ENCODE results near the gene MRPL36.
"Not testable (repeated sequence)": the region's sequence is repeated elsewhere in the genome, so short reads cannot be mapped to it uniquely, and the experiment has no call there.

MRPL36 gene

GRCh38 chr5:1831677-1832313 lies 32.2 kb upstream of the MRPL36 start:
- DNase-seq, result no peak

GRCh38 chr5:1831257-1831656 lies 31.6 kb upstream of the MRPL36 start:
- DNase-seq, result no peak

GRCh38 chr5:1830571-1831228 lies 31.1 kb upstream of the MRPL36 start:
- no peak for DNase-seq

GRCh38 chr5:1827886-1828397 lies 28.3 kb upstream of the MRPL36 start:
- no peak for DNase-seq

- DNase-seq, result no peak
These were observed 27.6 kb upstream of the MRPL36 start for GRCh38 chr5:1827025-1827885.

- DNase-seq, result no peak
These were observed 26.8 kb upstream of the MRPL36 start for GRCh38 chr5:1826235-1826980.

GRCh38 chr5:1824903-1825841 lies 25.5 kb upstream of the MRPL36 start:
- no peak for DNase-seq

- DNase-seq, result no peak
These were observed 24.6 kb upstream of the MRPL36 start for GRCh38 chr5:1824109-1824821.

- DNase-seq, result no peak
These were observed 23.9 kb upstream of the MRPL36 start for GRCh38 chr5:1823381-1824034.

GRCh38 chr5:1821862-1822261 lies 22.2 kb upstream of the MRPL36 start:
- DNase-seq, result no peak

- DNase-seq, result no peak
These were observed 21.3 kb upstream of the MRPL36 start for GRCh38 chr5:1820926-1821325.

- no peak for DNase-seq
These were observed 20.7 kb upstream of the MRPL36 start for GRCh38 chr5:1820381-1820780.

- DNase-seq, result no peak
These were observed 19.8 kb upstream of the MRPL36 start for GRCh38 chr5:1819458-1819857.

- no peak for DNase-seq
These were observed 19.1 kb upstream of the MRPL36 start for GRCh38 chr5:1818784-1819183.

GRCh38 chr5:1817261-1818043 lies 17.8 kb upstream of the MRPL36 start:
- DNase-seq, result no peak

GRCh38 chr5:1816495-1817089 lies 17.0 kb upstream of the MRPL36 start:
- not testable (repeated sequence) for DNase-seq

GRCh38 chr5:1815881-1816292 lies 16.2 kb upstream of the MRPL36 start:
- no peak for DNase-seq

GRCh38 chr5:1815071-1815786 lies 15.6 kb upstream of the MRPL36 start:
- no peak for DNase-seq

Data from NCI-H187 (cell line).